Left cardiac atrium (tissue), 4 donors: ENCODE results near the gene SUOX. TPM values are rescaled to one million over a fixed set of nuclear protein-coding genes. Genes with fewer than 3 reads are reported as not detected.
"Not testable (repeated sequence)": the region's sequence is repeated elsewhere in the genome, so short reads cannot be mapped to it uniquely, and the experiment has no call there.

Source experiments
- ATAC-seq, 2 donors: fragments of 200-7000 bp; cut with Tn5 transposase; one replicate each; pipeline ENCODE4 v1.9.1; 2020; ENCODE audit warnings: mild to moderate bottlenecking in 2 of 2, moderate library complexity in 2 of 2
- DNase-seq: peaks from one replicate; pipeline ENCODE4 v3.0.0-alpha.2; 2020
- intact Hi-C, 2 donors: fragments of 100-400 bp; cut with DNase I; formaldehyde crosslinking; loops; one replicate each; pipeline versions ENCODE4 v1.14.1 to v1.15.1; 2022 to 2023
- total RNA-seq, 2 donors: library from RNA; stranded (reverse); fragmentation: NEBNext Ultra II Directional; extraction: Animal tissue kit (Norgen Biotek cat#: 25700); gene quantifications; one replicate each; pipeline ENCODE4 v1.2.1, GENCODE V29; 2021
- donor health status: DM: no; HTN: yes; CAD: no.
- donor health status: DM: no; HTN: yes; CAD: no; lungs with severe emphysema.
- donor health status: DM: yes; HTN: yes; CAD: no.
- donor health status: Dilated cardiomyopathy.

Gene SUOX
- total RNA-seq, 2 donors from 2014 or later = 20.3 to 29.8 TPM

GRCh38 chr12:55979069-55979468, 18.0 kb upstream of the SUOX start:
- ATAC-seq (no peak), DNase-seq (no peak)
- intact Hi-C loops = no loop called here

GRCh38 chr12:55981882-55982281, 15.2 kb upstream of the SUOX start:
- peak in 1 of 2 donors; percentile 54 for ATAC-seq
- DNase-seq, intact Hi-C loops: not testable (repeated sequence)

- intact Hi-C loops = no loop called here
Measured at GRCh38 chr12:55982319-55982936, 14.6 kb upstream of the SUOX start.

GRCh38 chr12:55983232-55983842, 13.7 kb upstream of the SUOX start:
- ATAC-seq (no peak), DNase-seq (no peak)
- intact Hi-C loops = no loop called here

More at GRCh38 chr12:55982319-55982936, 14.6 kb upstream of the SUOX start:
- DNase-seq (no peak), ATAC-seq (no peak)

GRCh38 chr12:55984861-55985260, 12.2 kb upstream of the SUOX start:
- intact Hi-C loops = no loop called here
- ATAC-seq (no peak), DNase-seq (no peak)

GRCh38 chr12:55985341-55985740, 11.7 kb upstream of the SUOX start:
- DNase-seq = no peak
- intact Hi-C loops = no loop called here
- ATAC-seq = no peak

GRCh38 chr12:55985976-55986375, 11.1 kb upstream of the SUOX start:
- intact Hi-C loops, DNase-seq, ATAC-seq: not testable (repeated sequence)

- no peak for ATAC-seq
- intact Hi-C loops = loop anchor here (10.0 kb wide), 2 partner anchors 104 to 114 kb away; partner anchors contain the start of gene PA2G4 (in 1 of the 2)
- no peak for DNase-seq
Measured at GRCh38 chr12:55991110-55991509, 6.0 kb upstream of the SUOX start.

GRCh38 chr12:55993230-55993853, 3.7 kb upstream of the SUOX start:
- intact Hi-C loops = loop anchor here (10.0 kb wide), 2 partner anchors 101 to 111 kb away; partner anchors contain the start of gene PA2G4 (in 1 of the 2)
- ATAC-seq = no peak
- DNase-seq = no peak

GRCh38 chr12:55995366-55995765, 1.7 kb upstream of the SUOX start:
- intact Hi-C loops = loop anchor here (10.0 kb wide), 2 partner anchors 99 to 109 kb away; partner anchors contain the start of gene PA2G4 (in 1 of the 2)
- ATAC-seq (no peak), DNase-seq (no peak)

GRCh38 chr12:55996201-55996714, 818 bp upstream of the SUOX start:
- ATAC-seq = peak; percentile 38 to 56
- peak; percentile 34 for DNase-seq
- intact Hi-C loops = loop anchor here (2.0 to 10.0 kb wide), 3 partner anchors 45 to 109 kb away; partner anchors contain the start of genes PA2G4 (in 1 of the 2) and RPS26 (in 1 of the 2)

- intact Hi-C loops = loop anchor here (2.0 to 10.0 kb wide), 3 partner anchors 43 to 107 kb away; partner anchors contain the start of genes PA2G4 (in 1 of the 2) and RPS26 (in 1 of the 2)
- peak; percentile 2 to 8 for ATAC-seq
Measured at GRCh38 chr12:55997535-55997859, 421 bp downstream of the SUOX start.

GRCh38 chr12:55999522-55999921, 2.4 kb downstream of the SUOX start:
- not testable (repeated sequence) for ATAC-seq, DNase-seq
- intact Hi-C loops = loop anchor here (10.0 kb wide), 2 partner anchors 95 to 105 kb away; partner anchors contain the start of gene PA2G4 (in 1 of the 2)

More at GRCh38 chr12:55997535-55997859, 421 bp downstream of the SUOX start:
- no peak for DNase-seq

- not testable (repeated sequence) for DNase-seq, ATAC-seq
- intact Hi-C loops = loop anchor here (10.0 kb wide), 2 partner anchors 95 to 105 kb away; partner anchors contain the start of gene PA2G4 (in 1 of the 2)
Measured at GRCh38 chr12:55999999-56000540, 3.0 kb downstream of the SUOX start.

- ATAC-seq (no peak), DNase-seq (no peak)
- intact Hi-C loops = no loop called here
Measured at GRCh38 chr12:56001487-56002100, 4.5 kb downstream of the SUOX start.

GRCh38 chr12:56003376-56003775, 6.3 kb downstream of the SUOX start:
- ATAC-seq, intact Hi-C loops, DNase-seq: not testable (repeated sequence)

- ATAC-seq (no peak), DNase-seq (no peak)
- intact Hi-C loops = no loop called here
Measured at GRCh38 chr12:56004211-56004610, 7.1 kb downstream of the SUOX start.

GRCh38 chr12:56007564-56008559, 10.8 kb downstream of the SUOX start:
- peak; percentile 88 to 89 for ATAC-seq
- intact Hi-C loops = no loop called here
- DNase-seq = peak; percentile 67
